Suppressor macrophage (primary cell): Measurements from ENCODE around the gene BBIP1.

Experiments used
- DNase-seq, 4 experiments: peaks; one replicate each; pipeline ENCODE4 v3.0.0-alpha.2; 2020 to 2022

BBIP1 gene

GRCh38 chr10:110881905-110882304 lies 37.1 kb downstream of the BBIP1 start:
- DNase-seq = no peak

GRCh38 chr10:110881247-110881646 lies 37.7 kb downstream of the BBIP1 start:
- DNase-seq = no peak

GRCh38 chr10:110880012-110880411 lies 39.0 kb downstream of the BBIP1 start:
- DNase-seq = no peak

GRCh38 chr10:110876788-110877187 lies 42.2 kb downstream of the BBIP1 start:
- DNase-seq = no peak

DNA sequence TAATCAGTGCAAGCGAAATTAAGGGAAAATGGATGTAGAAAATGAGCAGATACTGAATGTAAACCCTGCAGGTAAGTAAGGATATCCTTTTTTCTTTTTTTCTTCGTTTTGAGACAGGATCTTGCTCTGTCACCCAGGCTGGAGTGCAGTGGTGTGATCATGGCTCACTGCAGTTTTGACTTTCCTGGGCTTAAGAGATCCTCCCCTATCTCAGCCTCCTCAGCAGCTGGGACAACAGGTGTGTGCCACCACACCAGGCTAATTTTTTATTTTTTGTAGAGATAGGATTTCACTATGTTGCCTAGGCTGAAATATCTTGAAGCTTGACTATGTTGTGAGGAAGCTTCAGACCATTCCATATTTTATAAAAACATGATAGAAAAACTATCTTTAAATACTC lies 43.0 kb downstream of the BBIP1 start:
- no peak for DNase-seq

GRCh38 chr10:110873951-110874350 lies 45.0 kb downstream of the BBIP1 start:
- DNase-seq = no peak

GRCh38 chr10:110872984-110873923 lies 45.7 kb downstream of the BBIP1 start:
- no peak for DNase-seq

- peak; percentile 85 to 88 (median 87) for DNase-seq
These were observed 46.6 kb downstream of the BBIP1 start for GRCh38 chr10:110872145-110872983.

DNA sequence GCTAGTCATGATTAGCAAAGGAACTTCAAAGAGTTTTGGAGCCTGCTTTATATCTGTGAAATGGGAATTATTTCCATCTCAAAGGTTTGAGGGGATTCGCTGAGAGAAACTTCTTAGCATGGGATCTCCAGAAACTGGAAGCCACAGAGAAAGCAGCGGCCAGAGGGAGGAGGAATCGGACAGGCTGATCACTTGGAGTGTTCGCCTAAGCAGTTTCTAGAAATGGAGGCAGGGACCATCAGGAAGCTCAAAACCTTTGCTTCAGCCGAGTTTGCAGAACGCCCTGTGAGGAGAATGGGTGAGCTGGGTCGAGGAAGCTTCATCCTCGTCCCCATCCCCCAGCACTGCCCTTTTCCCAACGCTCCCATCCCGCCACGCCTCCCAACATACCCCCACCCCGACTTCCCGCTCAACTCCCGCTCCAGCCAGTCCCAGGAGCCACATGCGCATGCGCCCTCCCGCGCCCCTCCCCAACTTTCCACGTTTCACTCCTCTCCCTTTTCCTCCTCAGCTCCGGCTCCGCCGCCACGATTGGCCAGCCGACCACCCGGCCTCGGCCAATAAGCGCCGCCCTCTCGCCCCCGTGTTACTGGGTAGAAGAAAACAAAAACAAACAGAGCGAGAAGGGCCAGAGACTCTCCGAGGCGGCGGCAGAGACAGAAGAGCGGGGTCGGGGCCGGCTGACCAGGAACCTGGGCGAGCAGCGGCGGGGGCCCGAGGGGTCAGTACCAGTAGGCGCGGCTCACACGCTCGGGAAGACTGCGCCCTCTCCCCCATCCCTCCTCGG lies 47.5 kb downstream of the BBIP1 start, which contains the start of gene PDCD4:
PDCD4 (plus strand) TSS at position 631 of the 787 bp plus-strand sequence. CDS start 4,100 bp downstream, outside the sequence.
- DNase-seq = peak; percentile 97 to 99 (median 98)

- no peak for DNase-seq
These were observed 48.1 kb downstream of the BBIP1 start for GRCh38 chr10:110870823-110871297.

GRCh38 chr10:110868981-110869380 lies 50.0 kb downstream of the BBIP1 start:
- no peak for DNase-seq

- no peak for DNase-seq
These were observed 51.0 kb downstream of the BBIP1 start for GRCh38 chr10:110867807-110868465.

DNA sequence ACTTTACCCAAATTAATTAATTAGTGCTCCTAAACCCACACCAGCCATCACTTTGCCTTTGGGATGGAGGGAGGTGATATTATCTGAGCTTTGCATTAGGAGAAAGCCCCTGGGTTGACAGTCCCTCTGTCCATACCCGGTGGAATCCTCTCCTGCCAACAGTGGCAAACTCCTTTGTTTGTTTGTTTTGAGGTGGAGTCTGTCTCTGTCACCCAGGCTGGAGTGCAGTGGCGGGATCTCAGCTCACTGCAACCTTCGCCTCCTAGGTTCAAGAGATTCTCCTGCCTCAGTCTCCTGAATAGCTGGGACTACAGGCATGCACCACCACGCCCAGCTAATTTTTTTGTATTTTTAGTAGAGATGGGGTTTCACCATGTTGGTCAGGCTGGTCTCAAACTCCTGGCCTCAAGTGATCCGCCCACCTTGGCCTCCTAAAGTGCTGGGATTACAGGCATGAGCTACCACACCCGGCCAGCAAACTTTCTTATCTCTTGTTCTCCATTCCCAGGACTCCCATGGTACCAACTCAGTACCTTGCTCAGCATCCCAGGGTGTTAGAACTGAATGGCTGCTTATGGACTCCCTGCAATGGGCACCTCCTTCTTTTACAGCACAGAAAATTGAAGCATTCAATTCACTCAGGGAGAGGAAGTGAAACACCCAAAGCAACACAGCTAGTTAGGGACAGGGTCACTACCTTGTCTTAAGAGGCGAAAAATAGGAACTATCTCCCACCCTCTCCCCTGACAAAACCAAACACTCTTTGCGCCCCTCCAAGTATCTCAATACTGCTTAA lies 51.8 kb downstream of the BBIP1 start:
- peak; percentile 55 to 78 (median 68) for DNase-seq

DNA sequence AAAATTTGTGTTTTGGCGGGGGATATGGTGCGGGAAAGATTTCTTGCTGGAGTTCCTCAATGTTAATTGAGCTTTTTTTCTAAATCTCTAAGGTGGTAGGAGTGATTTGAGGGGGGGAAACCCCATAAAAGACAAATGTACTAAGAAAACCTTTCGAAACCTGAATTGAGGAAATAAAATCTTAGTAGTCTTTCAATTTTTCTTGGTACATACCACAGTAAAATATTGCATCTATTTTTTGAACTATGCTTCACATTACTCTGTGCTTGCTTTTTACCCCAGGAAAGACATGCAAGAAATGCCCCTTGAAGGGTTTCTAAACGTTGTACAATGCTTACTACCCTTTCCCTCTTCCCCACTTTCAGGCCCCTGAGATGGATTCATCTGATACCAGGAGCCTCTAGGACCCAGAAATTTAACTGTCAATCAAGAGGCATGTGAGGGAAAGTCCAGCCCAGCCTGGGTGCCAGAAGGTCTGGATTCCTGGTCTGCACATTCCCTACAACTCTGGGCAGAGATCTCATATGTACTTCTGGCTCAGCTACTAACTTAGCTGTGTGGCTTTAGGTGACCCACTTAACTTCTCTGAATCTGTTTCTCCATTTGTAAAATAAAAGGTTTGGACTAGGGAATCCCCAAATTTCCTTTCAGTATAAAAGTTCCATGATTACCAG lies 53.0 kb downstream of the BBIP1 start:
- DNase-seq = peak in 2 of 4 experiments; percentile 58 to 66

GRCh38 chr10:110865186-110865808 lies 53.7 kb downstream of the BBIP1 start:
- DNase-seq = peak in 3 of 4 experiments; percentile 55 to 68 (median 67)

DNA sequence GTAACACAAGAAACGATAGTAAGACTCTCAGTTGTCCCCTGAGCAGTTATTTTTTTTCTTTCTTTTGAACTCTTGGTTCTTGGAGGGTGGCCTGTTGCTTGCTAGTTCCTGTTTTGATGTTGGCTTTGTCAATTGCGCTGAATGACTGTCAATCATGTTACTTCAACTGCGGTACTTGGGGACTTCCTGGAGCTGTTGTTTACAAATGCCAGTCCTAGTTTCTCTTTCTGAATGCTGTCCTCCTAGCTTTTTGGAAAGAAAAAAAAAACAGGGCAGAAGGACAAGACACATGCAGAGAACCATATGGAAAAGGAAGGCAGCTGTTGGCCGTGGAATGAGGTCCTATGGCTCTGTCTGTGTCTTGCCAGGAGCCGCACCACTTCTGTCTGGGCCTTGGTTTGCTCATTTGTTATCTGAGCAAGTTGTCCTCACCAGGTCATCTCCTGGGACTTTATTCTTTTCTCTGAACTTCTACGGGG lies 54.3 kb downstream of the BBIP1 start:
- DNase-seq = peak; percentile 72 to 90 (median 81)

- DNase-seq = no peak
These were observed 55.0 kb downstream of the BBIP1 start for GRCh38 chr10:110863956-110864355.

DNA sequence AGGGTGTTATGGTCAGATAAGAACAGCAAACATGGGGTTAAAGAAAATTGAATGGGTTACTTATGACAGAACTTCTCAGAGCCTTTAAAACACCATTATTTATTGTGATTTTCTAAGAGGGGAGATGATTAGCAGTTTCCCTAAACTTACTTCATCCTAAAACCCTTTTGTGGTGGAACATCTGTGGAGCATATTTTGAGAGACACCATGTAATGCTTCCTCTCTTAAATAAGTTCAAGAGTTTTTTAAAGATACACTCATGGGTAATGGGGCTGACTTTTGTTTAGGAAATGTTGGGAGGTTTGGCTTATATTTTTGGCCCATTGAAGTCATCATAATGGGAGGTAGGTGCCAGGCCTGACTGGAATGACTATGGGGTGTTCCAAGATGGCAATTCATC lies 55.6 kb downstream of the BBIP1 start:
- peak in 1 of 4 experiments; percentile 32 for DNase-seq

GRCh38 chr10:110862961-110863360 lies 56.0 kb downstream of the BBIP1 start:
- DNase-seq = no peak
